Neuronal stem cell (in vitro differentiated cells): ENCODE measurements around the gene ZFP57.
A peak's percentile ranks its signal among the peaks of the same experiment; 100 is the strongest.
"Not testable (repeated sequence)": the region's sequence is repeated elsewhere in the genome, so short reads cannot be mapped to it uniquely, and the experiment has no call there.

Source experiments
- DNase-seq: peaks from one replicate; pipeline ENCODE4 v3.0.0-alpha.2; 2013; ENCODE audit warnings: low spot score
- H2AFZ ChIP-seq: one replicate; pipeline ENCODE4 v1.6.1; 2013; ENCODE audit warnings: mild to moderate bottlenecking, low read length, inconsistent platforms
- H2AK5ac ChIP-seq: 2 replicates; pipeline ENCODE4 v1.6.1; 2013; ENCODE audit warnings: low read depth, mild to moderate bottlenecking, inconsistent platforms, low read length, moderate library complexity, mixed read lengths
- H2BK120ac ChIP-seq: 2 replicates; pipeline ENCODE4 v1.6.1; 2013; ENCODE audit warnings: low read depth, mild to moderate bottlenecking, inconsistent platforms, low read length, moderate library complexity, mixed read lengths
- H2BK12ac ChIP-seq: one replicate; pipeline ENCODE4 v1.6.1; 2013; ENCODE audit warnings: low read length, inconsistent platforms
- H2BK15ac ChIP-seq: 2 replicates; pipeline ENCODE4 v1.6.1; 2013; ENCODE audit warnings: mild to moderate bottlenecking, low read length, inconsistent platforms, mixed read lengths
- H2BK5ac ChIP-seq: one replicate; pipeline ENCODE4 v1.6.1; 2013; ENCODE audit warnings: inconsistent platforms, mild to moderate bottlenecking, low read length, moderate library complexity
- H3K14ac ChIP-seq: one replicate; pipeline ENCODE4 v1.6.1; 2013; ENCODE audit warnings: low read length, inconsistent platforms
- H3K18ac ChIP-seq: 2 replicates; pipeline ENCODE4 v1.6.1; 2013; ENCODE audit warnings: low read length, inconsistent platforms
- H3K23ac ChIP-seq: 2 replicates; pipeline ENCODE4 v1.6.1; 2013; ENCODE audit warnings: low read depth, mild to moderate bottlenecking, mixed read lengths, low read length, inconsistent platforms; ENCODE audit not compliant: poor library complexity
- H3K27ac ChIP-seq: replicated peaks from 3 replicates; pipeline ENCODE4 v1.5.1; 2013; ENCODE audit warnings: low read length, inconsistent platforms
- H3K27me3 ChIP-seq, 3 experiments: 2 replicates each; pipeline ENCODE4 v1.6.1; 2013; ENCODE audit warnings: low read length in 3 of 3, mild to moderate bottlenecking in 2 of 3, inconsistent platforms in 1 of 3, low read depth in 1 of 3, mixed read lengths in 1 of 3, moderate library complexity in 1 of 3; ENCODE audit not compliant: control insufficient read depth in 3 of 3, insufficient read depth in 3 of 3
- H3K36me3 ChIP-seq, 2 donors: replicated peaks in 1 of 2; 2 replicates each; pipeline ENCODE4 v1.6.1; 2013; ENCODE audit warnings: low read length in 2 of 2; ENCODE audit not compliant: control insufficient read depth in 2 of 2, insufficient read depth in 2 of 2
- H3K4ac ChIP-seq: 2 replicates; pipeline ENCODE4 v1.6.1; 2013; ENCODE audit warnings: inconsistent platforms, mild to moderate bottlenecking, low read length, moderate library complexity
- H3K4me1 ChIP-seq, 2 donors: 1 replicate in 1 of 2; 2 replicates in 1 of 2; pipeline ENCODE4 v1.6.1; 2013; ENCODE audit warnings: low read length in 2 of 2, low read depth in 1 of 2; ENCODE audit not compliant: control insufficient read depth in 2 of 2, insufficient read depth in 1 of 2
- H3K4me2 ChIP-seq: one replicate; pipeline ENCODE4 v1.6.1; 2013; ENCODE audit warnings: mild to moderate bottlenecking, low read length, inconsistent platforms; ENCODE audit not compliant: insufficient read depth, poor library complexity, severe bottlenecking
- H3K4me3 ChIP-seq, 2 donors: 2 replicates each; pipeline ENCODE4 v1.5.1; 2013; ENCODE audit warnings: low read length in 2 of 2, mild to moderate bottlenecking in 2 of 2, inconsistent platforms in 1 of 2, moderate library complexity in 1 of 2
- H3K79me1 ChIP-seq: one replicate; pipeline ENCODE4 v1.6.1; 2013; ENCODE audit warnings: low read depth, mild to moderate bottlenecking, inconsistent platforms, low read length, moderate library complexity
- H3K9ac ChIP-seq: one replicate; pipeline ENCODE4 v1.6.1; 2013; ENCODE audit warnings: mild to moderate bottlenecking, low read depth, low read length, inconsistent platforms; ENCODE audit not compliant: poor library complexity
- H3K9me3 ChIP-seq, 2 donors: replicated peaks in 1 of 2; 2 replicates each; pipeline versions ENCODE3 to v1.6.1; 2013; ENCODE audit warnings: low read length in 2 of 2, mild to moderate bottlenecking in 2 of 2, inconsistent platforms in 1 of 2, low read depth in 1 of 2, mixed read lengths in 1 of 2, moderate library complexity in 1 of 2; ENCODE audit not compliant: control insufficient read depth in 2 of 2, insufficient read depth in 1 of 2
- H4K8ac ChIP-seq: one replicate; pipeline ENCODE4 v1.6.1; 2013; ENCODE audit warnings: low read depth, mild to moderate bottlenecking, inconsistent platforms, low read length, moderate library complexity
- H4K91ac ChIP-seq: one replicate; pipeline ENCODE4 v1.6.1; 2013; ENCODE audit warnings: low read length, low read depth, mild to moderate bottlenecking, inconsistent platforms; ENCODE audit not compliant: poor library complexity
- WGBS, 2 donors: extraction: QIAGEN DNeasy Blood & Tissue Kit; methylation state at CpG; one replicate each; pipeline ENCODE4 v1.1.7; 2013; ENCODE audit warnings: missing lambda C conversion rate in 2 of 2, mixed read lengths in 1 of 2; ENCODE audit not compliant: insufficient read length in 2 of 2, insufficient replicate concordance in 1 of 2; ENCODE audit errors: extremely low coverage in 2 of 2; 5-methylcytosine and 5-hydroxymethylcytosine counted together

The ZFP57 gene

GRCh38 chr6:29661502-29662141 lies 19.3 kb downstream of the ZFP57 start:
- H4K8ac ChIP-seq, H2BK5ac ChIP-seq, H3K9ac ChIP-seq, H4K91ac ChIP-seq, H3K4me3 ChIP-seq, H3K27me3 ChIP-seq, H3K79me1 ChIP-seq, H2AFZ ChIP-seq, H2BK15ac ChIP-seq, H2BK12ac ChIP-seq, H3K14ac ChIP-seq, H3K36me3 ChIP-seq, H3K9me3 ChIP-seq, H2BK120ac ChIP-seq, DNase-seq, H2AK5ac ChIP-seq, H3K23ac ChIP-seq, H3K4ac ChIP-seq, H3K4me2 ChIP-seq, H3K18ac ChIP-seq: not testable (repeated sequence)
- WGBS, 2 donors, result no CpG with 5 or more reads among the region's 14 CpGs
- H3K27ac ChIP-seq, result peak overlapping the region; percentile 8
- H3K4me1 ChIP-seq, result peaks cover 0 to 15% of the 10 kb centered on the region in 2 donors

- Histone ChIP-seq H2BK12ac (no peak overlapping the region), H3K4me3 (no peak overlapping the region), H3K9ac (no peak overlapping the region), H3K9me3 (no peaks in the 10 kb centered on the region), H4K8ac (no peak overlapping the region), H3K14ac (no peak overlapping the region), H3K79me1 (no peaks in the 10 kb centered on the region), H3K4me1 (peaks cover 0 to 13% of the 10 kb centered on the region in 2 donors), H2BK5ac (no peak overlapping the region), H2BK120ac (no peak overlapping the region), H3K27me3 (peaks cover 0 to 11% (median 0%) of the 10 kb centered on the region in 3 experiments), H2AK5ac (no peak overlapping the region), H3K18ac (no peak overlapping the region), H3K23ac (no peak overlapping the region), H3K36me3 (no peaks in the 10 kb centered on the region), H3K4me2 (no peak overlapping the region), H2AFZ (no peak overlapping the region), H3K27ac (no peak overlapping the region), H4K91ac (no peak overlapping the region), H3K4ac (no peak overlapping the region), H2BK15ac (no peak overlapping the region)
- DNase-seq, result no peak
- no CpG with 5 or more reads among the region's 3 CpGs for WGBS, 2 donors
These were observed 19.9 kb downstream of the ZFP57 start for GRCh38 chr6:29661071-29661470.

- Histone ChIP-seq H2BK12ac (peak within 1 kb of the TSS; percentile 82), H2BK5ac (no peak within 1 kb of the TSS), H4K8ac (peak within 1 kb of the TSS; percentile 45), H3K9me3 (no peaks in the 10 kb centered on the region), H3K4me1 (peaks cover 0 to 6% of the 10 kb centered on the region in 2 donors), H4K91ac (no peak within 1 kb of the TSS), H3K9ac (no peak within 1 kb of the TSS), H3K27me3 (peaks cover 0 to 30% (median 0%) of the 10 kb centered on the region in 3 experiments), H3K23ac (no peak within 1 kb of the TSS), H3K18ac (no peak within 1 kb of the TSS), H3K79me1 (no peaks in the 10 kb centered on the region), H2AFZ (no peak within 1 kb of the TSS), H3K4ac (no peak within 1 kb of the TSS), H3K4me2 (no peak within 1 kb of the TSS), H3K27ac (no peak within 1 kb of the TSS), H2BK15ac (no peak within 1 kb of the TSS), H3K14ac (no peak within 1 kb of the TSS), H2BK120ac (no peak within 1 kb of the TSS), H3K4me3 (no peak within 1 kb of the TSS), H2AK5ac (no peak within 1 kb of the TSS), H3K36me3 (no peaks in the 10 kb centered on the region)
- DNase-seq, result no peak
- no CpG with 5 or more reads among the region's 4 CpGs for WGBS, 2 donors
These were observed 24.2 kb downstream of the ZFP57 start, which contains the start of gene MOG for GRCh38 chr6:29656798-29657197. TSS of gene MOG (plus strand) at chr6:29657092. CDS start at chr6:29657210, 118 bp downstream.

- Histone ChIP-seq H2BK12ac (no peak overlapping the region), H2BK120ac (no peak overlapping the region), H3K4me2 (no peak overlapping the region), H4K91ac (no peak overlapping the region), H3K27me3 (peaks cover 0 to 30% (median 0%) of the 10 kb centered on the region in 3 experiments), H3K18ac (no peak overlapping the region), H2AK5ac (no peak overlapping the region), H2BK15ac (no peak overlapping the region), H2BK5ac (no peak overlapping the region), H3K4ac (no peak overlapping the region), H3K36me3 (no peaks in the 10 kb centered on the region), H3K9ac (no peak overlapping the region), H3K4me3 (no peak overlapping the region), H3K79me1 (no peaks in the 10 kb centered on the region), H4K8ac (no peak overlapping the region), H3K4me1 (peaks cover 0 to 5% of the 10 kb centered on the region in 2 donors), H3K14ac (no peak overlapping the region), H2AFZ (no peak overlapping the region), H3K9me3 (no peaks in the 10 kb centered on the region), H3K23ac (no peak overlapping the region), H3K27ac (no peak overlapping the region)
- DNase-seq, result no peak
- no CpG with 5 or more reads among the region's 2 CpGs for WGBS, 2 donors
These were observed 24.8 kb downstream of the ZFP57 start for GRCh38 chr6:29656157-29656556.
